HG02759 (cell line): ENCODE measurements around the gene CTTNBP2.

ENCODE experiments used
- ATAC-seq: cut with Tn5 transposase; IDR thresholded peaks from one replicate; pipeline ENCODE4 v1.9.1; 2021; ENCODE audit warnings: mild to moderate bottlenecking, moderate library complexity; ENCODE audit not compliant: unreplicated experiment

CTTNBP2 gene

GRCh38 chr7:117698018-117698417 is 175.2 kb downstream of the CTTNBP2 start:
- no peak for ATAC-seq

GRCh38 chr7:117692338-117692737 is 180.9 kb downstream of the CTTNBP2 start:
- ATAC-seq: no peak

- ATAC-seq: no peak
These were observed 183.1 kb downstream of the CTTNBP2 start for GRCh38 chr7:117690147-117690546.

GRCh38 chr7:117689406-117689805 is 183.8 kb downstream of the CTTNBP2 start:
- ATAC-seq: no peak

- ATAC-seq: no peak
These were observed 185.1 kb downstream of the CTTNBP2 start for GRCh38 chr7:117688126-117688525.

GRCh38 chr7:117686311-117686935 is 186.8 kb downstream of the CTTNBP2 start:
- no peak for ATAC-seq

GRCh38 chr7:117685795-117686194 is 187.4 kb downstream of the CTTNBP2 start:
- no peak for ATAC-seq

GRCh38 chr7:117683430-117684175 is 189.6 kb downstream of the CTTNBP2 start:
- ATAC-seq: no peak

- ATAC-seq: no peak
These were observed 190.4 kb downstream of the CTTNBP2 start for GRCh38 chr7:117682681-117683385.

- no peak for ATAC-seq
These were observed 194.1 kb downstream of the CTTNBP2 start for GRCh38 chr7:117679120-117679519.

- no peak for ATAC-seq
These were observed 197.5 kb downstream of the CTTNBP2 start for GRCh38 chr7:117675497-117676435.

- no peak for ATAC-seq
These were observed 198.6 kb downstream of the CTTNBP2 start for GRCh38 chr7:117674617-117675016.

- ATAC-seq: no peak
These were observed 199.4 kb downstream of the CTTNBP2 start for GRCh38 chr7:117673839-117674238.

GRCh38 chr7:117673367-117673766 is 199.9 kb downstream of the CTTNBP2 start:
- no peak for ATAC-seq

GRCh38 chr7:117672453-117672852 is 200.8 kb downstream of the CTTNBP2 start:
- ATAC-seq: no peak

GRCh38 chr7:117669818-117670217 is 203.4 kb downstream of the CTTNBP2 start:
- no peak for ATAC-seq

- no peak for ATAC-seq
These were observed 205.8 kb downstream of the CTTNBP2 start for GRCh38 chr7:117667456-117667855.

- no peak for ATAC-seq
These were observed 206.6 kb downstream of the CTTNBP2 start for GRCh38 chr7:117666689-117667088.

GRCh38 chr7:117666031-117666430 is 207.2 kb downstream of the CTTNBP2 start:
- ATAC-seq: no peak

GRCh38 chr7:117665368-117665767 is 207.9 kb downstream of the CTTNBP2 start:
- no peak for ATAC-seq

- ATAC-seq: no peak
These were observed 209.2 kb downstream of the CTTNBP2 start for GRCh38 chr7:117664047-117664446.
